RWPE1 (cell line): Measurements from ENCODE around the gene DTWD1.
"Not testable (repeated sequence)": the region's sequence is repeated elsewhere in the genome, so short reads cannot be mapped to it uniquely, and the experiment has no call there.

Experiments used
- CTCF ChIA-PET: fragments of 350-600 bp; sonication (Branson Sonifier 250); formaldehyde crosslinking; extraction: SDS; loops from one replicate; lab custom pipeline; 2021; lab: Yijun Ruan, JAX
- POLR2A ChIA-PET: fragments of 400-600 bp; formaldehyde crosslinking; extraction: SDS; loops from one replicate; lab custom pipeline; 2020; ENCODE audit warnings: antibody characterized with exemption; ENCODE audit not compliant: low non-redundant PET; lab: Yijun Ruan, JAX
- DNase-seq: peaks from one replicate; pipeline ENCODE4 v3.0.0; 2012; ENCODE audit warnings: low spot score
- H3K27ac ChIP-seq: fragments of 450-650 bp; 2 replicates; pipeline ENCODE4 v1.5.1; 2017
- CTCF ChIP-seq: fragments of 450-650 bp; conservative IDR thresholded peaks from 2 replicates; pipeline ENCODE4 v1.5.1; 2017; ENCODE audit warnings: low read depth, mild to moderate bottlenecking

The DTWD1 gene

GRCh38 chr15:49696433-49696832 is 75.6 kb downstream of the DTWD1 start:
- ChIA-PET POLR2A (no interaction called here), CTCF (no interaction called here)
- no peak for TF ChIP-seq CTCF
- no peak for DNase-seq
- no peak overlapping the region for H3K27ac ChIP-seq

DNA sequence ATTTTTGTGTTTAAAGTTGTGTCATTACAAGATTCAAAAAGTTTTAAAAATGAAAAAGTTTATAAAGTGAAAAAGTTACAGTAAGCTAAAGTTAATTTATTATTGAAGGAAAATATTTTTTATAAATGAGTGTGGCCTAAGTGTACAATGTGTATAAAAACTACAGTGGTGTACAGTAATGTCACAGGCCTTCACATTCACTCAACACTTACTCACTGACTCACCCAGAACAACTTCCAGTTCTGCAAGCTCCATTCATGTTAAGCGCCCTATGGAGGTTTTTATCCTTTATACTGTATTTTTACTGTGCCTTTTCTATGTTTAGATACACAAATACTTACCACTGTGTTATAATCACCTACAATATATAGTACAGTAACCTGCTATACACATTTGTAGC is 76.3 kb downstream of the DTWD1 start:
- ChIA-PET CTCF (no interaction called here), POLR2A (interaction anchor here (0.6 kb wide), 1 partner anchor 1120 kb away, joined by 3 read pairs; no protein-coding TSS in a partner anchor)
- no peak for DNase-seq

DNA sequence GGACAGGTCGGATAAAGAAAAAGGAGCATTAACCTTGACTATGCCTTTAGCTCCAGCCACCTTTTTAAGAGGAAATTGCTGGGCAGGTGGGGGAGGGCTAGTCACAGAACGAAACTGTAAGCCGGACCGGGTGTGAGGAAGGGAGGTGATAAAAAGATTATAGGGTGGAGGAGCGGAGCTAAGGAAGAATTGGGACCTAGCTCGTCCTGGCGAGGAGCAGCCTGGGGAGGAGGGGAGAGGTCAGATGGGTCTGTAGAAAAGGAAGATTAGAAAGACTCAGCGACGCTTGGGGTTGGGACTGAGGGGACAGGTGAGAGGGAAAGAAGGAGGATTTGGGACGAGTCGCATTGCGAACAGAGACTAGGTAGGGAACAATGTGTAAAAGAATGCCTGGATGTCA is 82.1 kb downstream of the DTWD1 start:
- POLR2A ChIA-PET, DNase-seq, CTCF ChIA-PET, H3K27ac ChIP-seq: not testable (repeated sequence)

More for the DNA sequence above, 76.3 kb downstream of the DTWD1 start:
- H3K27ac ChIP-seq: no peak overlapping the region
- no peak for TF ChIP-seq CTCF
